ENCODE measurements around the gene ADM2. TPM values are rescaled to one million over a fixed set of nuclear protein-coding genes. Genes with fewer than 3 reads are reported as not detected.
A peak's percentile ranks its signal among the peaks of the same experiment; 100 is the strongest.

Gene ADM2
- total RNA-seq, 3 donors from 2014 or later, result 0.95 to 3.9 (median 1.4) TPM

DNA sequence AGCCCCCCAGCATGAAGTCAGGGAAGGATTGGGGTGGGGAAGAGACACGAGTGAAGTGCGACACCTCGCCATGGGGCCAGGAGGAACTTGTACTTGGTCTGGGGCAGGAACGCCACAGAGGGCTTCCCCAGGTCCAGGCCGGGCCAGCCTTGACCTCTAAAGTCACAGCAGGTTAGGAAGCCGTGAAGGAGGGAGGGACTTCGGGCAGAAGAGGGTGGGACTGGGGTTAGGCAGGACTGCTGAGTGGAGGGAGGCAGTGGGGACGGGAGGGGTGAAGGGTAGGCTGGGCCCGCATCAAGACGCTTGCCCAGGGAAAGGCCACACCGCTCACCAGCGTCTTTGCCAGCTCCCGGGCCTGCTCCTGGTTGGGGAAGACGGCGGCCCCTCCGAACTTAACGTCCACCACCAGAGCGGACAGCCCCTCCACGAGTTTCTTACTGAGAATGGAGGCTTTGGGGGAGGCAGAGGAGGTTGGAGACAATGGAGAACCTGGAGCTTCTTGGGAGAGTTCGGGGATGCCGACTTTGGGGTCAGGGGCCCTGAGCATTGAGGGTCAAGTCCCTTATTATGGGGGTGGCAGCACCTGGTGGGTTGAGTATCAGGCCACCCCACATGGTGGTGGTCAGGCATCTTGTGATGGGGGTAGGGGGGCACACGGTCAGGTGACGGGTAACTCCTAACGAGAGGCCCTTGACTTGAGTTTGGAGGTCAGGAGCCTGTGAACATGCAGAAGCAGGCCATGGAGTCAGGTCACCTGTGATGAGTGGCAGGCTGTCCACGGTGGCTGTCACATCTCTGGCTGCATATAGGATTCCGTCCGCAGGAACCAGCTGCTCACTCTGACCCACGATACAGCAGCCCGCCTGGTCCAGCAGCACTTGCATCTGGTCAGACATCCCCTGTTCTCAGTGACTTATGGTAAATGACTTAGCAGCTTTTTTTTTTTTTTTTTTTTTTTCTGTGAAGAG lies 45.8 kb downstream of the ADM2 start:
- DNase-seq, result peak; percentile 69 to 82 (median 73)
- H3K4me1 ChIP-seq (ENCODE audit: low read depth), result peaks cover 49% of the 10 kb centered on the region

GRCh38 chr22:50527921-50528681 lies 46.8 kb downstream of the ADM2 start:
- ATAC-seq, result no peak
- no peak overlapping the region for H3K4me3 ChIP-seq
- H3K4me1 ChIP-seq (ENCODE audit: low read depth), result peaks cover 48% of the 10 kb centered on the region
- intact Hi-C loops (cut with DNase I, micrococcal nuclease), result loop anchor here in 1 of 2 donors (5.0 kb wide), 1 partner anchor 94 kb away; no protein-coding TSS in a partner anchor
- no peaks in the 10 kb centered on the region for H3K9me3 ChIP-seq
- H3K36me3 ChIP-seq (ENCODE audit: low read depth), result peaks cover 4% of the 10 kb centered on the region
- TF ChIP-seq CTCF (IDR thresholded peaks at IDR 0.05), result no peak
- peak in 2 of 3 donors; percentile 35 to 56 for DNase-seq

More for the DNA sequence above, 45.8 kb downstream of the ADM2 start:
- intact Hi-C loops (cut with DNase I, micrococcal nuclease), result loop anchor here in 1 of 2 donors (5.0 kb wide), 1 partner anchor 95 kb away; no protein-coding TSS in a partner anchor
- no peak for ATAC-seq
- TF ChIP-seq CTCF (IDR thresholded peaks at IDR 0.05), result no peak
- Histone ChIP-seq H3K4me3 (no peak overlapping the region), H3K9me3 (no peaks in the 10 kb centered on the region), H3K36me3 (ENCODE audit: low read depth) (peaks cover 7% of the 10 kb centered on the region)

DNA sequence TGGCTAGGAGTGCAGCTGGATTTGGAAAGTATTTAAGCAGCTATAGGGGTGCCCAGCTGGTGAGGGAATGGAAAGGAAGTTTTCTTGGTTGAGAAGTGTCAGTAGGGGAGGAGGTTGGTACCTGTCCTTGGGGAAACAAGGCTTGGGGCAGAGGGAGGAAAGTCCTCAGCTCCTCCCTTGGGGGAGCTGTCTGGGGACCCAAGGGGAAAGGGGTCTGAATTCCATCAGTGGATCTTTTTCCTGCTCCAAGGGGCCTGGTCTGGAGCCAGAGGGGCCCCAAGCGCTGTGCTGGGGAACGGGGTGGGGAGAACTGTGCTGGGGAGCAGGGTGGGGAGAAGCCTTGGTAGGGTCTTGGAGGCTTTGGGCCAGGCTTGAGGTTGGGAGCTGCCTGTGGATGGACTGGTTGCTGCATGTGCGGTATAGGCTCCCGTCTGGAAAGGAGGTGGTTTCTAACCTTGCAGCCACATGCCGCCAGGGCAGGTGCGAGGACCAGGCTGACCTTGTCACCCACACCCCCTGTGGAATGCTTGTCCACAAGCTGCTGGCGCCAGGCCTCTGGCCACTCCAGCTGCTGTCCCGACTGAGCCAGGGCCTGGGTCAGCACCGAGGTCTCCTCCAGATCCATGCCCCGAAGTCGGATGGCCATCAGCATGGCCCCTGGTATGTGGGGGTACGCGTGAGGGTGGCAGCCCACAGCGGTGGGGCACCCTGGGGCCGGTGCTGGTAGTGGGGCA lies 47.5 kb downstream of the ADM2 start:
- intact Hi-C loops (cut with DNase I, micrococcal nuclease), result loop anchor here in 1 of 2 donors (5.0 kb wide), 1 partner anchor 93 kb away; no protein-coding TSS in a partner anchor
- Histone ChIP-seq H3K4me3 (no peak overlapping the region), H3K36me3 (ENCODE audit: low read depth) (no peaks in the 10 kb centered on the region), H3K4me1 (ENCODE audit: low read depth) (peaks cover 43% of the 10 kb centered on the region), H3K9me3 (no peaks in the 10 kb centered on the region)
- DNase-seq (peak in 1 of 3 donors; percentile 57), ATAC-seq (no peak)
- no peak for TF ChIP-seq CTCF (IDR thresholded peaks at IDR 0.05)

DNA sequence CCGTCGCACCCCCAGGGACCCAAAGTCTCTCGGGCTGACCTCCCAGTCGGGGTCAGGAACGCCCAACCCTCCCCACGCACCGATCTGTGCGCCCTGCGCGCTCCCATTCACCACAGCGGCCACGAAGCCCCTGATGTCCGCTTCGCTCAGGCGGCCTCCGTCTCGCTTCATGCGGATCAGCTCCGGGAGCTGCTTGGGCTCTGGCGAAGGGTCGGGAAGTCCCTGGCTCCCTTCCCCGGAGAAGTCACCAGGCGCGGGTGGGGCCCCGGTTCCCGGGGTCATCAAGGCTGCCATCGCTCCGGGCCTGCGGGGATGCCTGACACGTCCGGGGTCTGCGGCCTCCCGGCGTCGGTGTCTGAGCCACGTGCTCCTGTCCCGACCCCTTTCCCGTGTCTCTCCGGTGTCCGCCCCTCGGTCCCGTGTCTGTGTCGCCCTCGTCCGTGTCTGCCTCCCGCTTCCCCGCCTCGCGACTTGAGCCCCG lies 48.1 kb downstream of the ADM2 start:
- no peak for DNase-seq
- intact Hi-C loops (cut with DNase I, micrococcal nuclease), result loop anchor here in 1 of 2 donors (5.0 kb wide), 1 partner anchor 93 kb away; no protein-coding TSS in a partner anchor
- peaks cover 37% of the 10 kb centered on the region for H3K4me1 ChIP-seq (ENCODE audit: low read depth)

More for the DNA sequence above, 48.1 kb downstream of the ADM2 start:
- no peaks in the 10 kb centered on the region for H3K36me3 ChIP-seq (ENCODE audit: low read depth)
- TF ChIP-seq CTCF (IDR thresholded peaks at IDR 0.05), result no peak
- peak overlapping the region; percentile 36 for H3K4me3 ChIP-seq
- no peak for ATAC-seq
- no peaks in the 10 kb centered on the region for H3K9me3 ChIP-seq

Data from mucosa of descending colon (tissue), 3 donors.